ENCODE measurements around the gene SLC24A1. TPM values are rescaled to one million over a fixed set of nuclear protein-coding genes. Genes with fewer than 3 reads are reported as not detected.

Gene SLC24A1
- 8.5 and 9.0 TPM in 2 replicates for total RNA-seq

GRCh38 chr15:65621638-65622037 lies at the start of gene SLC24A1:
SLC24A1 (plus strand) TSS chr15:65621938; CDS start chr15:65624081, 2,143 bp downstream.

GRCh38 chr15:65610871-65611718 lies 10.6 kb upstream of the SLC24A1 start, which contains the start of gene INTS14:
INTS14 (minus strand) TSS chr15:65611131; CDS start chr15:65607380, 3,751 bp downstream.

Small RNA genes lying within 50 kb of the gene (small RNA-seq; reads per million reads assigned to genes)
- not detected for gene SNORD13E

Other genes starting within 250 kb of the SLC24A1 start
- gene IGDCC3, start 243.9 kb upstream of the SLC24A1 start, total RNA-seq: not detected in 2 replicates
- 1.8 and 2.7 TPM in 2 replicates for gene IGDCC4, start 199.0 kb upstream of the SLC24A1 start, total RNA-seq
- gene DPP8, start 104.2 kb upstream of the SLC24A1 start, total RNA-seq: 26.1 and 30.7 TPM in 2 replicates
- gene HACD3, start 91.5 kb upstream of the SLC24A1 start, total RNA-seq: 48.5 and 68.0 TPM in 2 replicates
- 32.3 TPM in 2 replicates for gene INTS14, start 10.8 kb upstream of the SLC24A1 start, total RNA-seq
- gene DENND4A, start 170.4 kb downstream of the SLC24A1 start, total RNA-seq: 25.4 and 30.5 TPM in 2 replicates
- gene RAB11A, start 247.6 kb downstream of the SLC24A1 start, total RNA-seq: 41.2 and 50.8 TPM in 2 replicates

All from subcutaneous preadipocyte (primary cell).